ENCODE measurements around the gene DDIT3. TPM values are rescaled to one million over a fixed set of nuclear protein-coding genes. Genes with fewer than 3 reads are reported as not detected.

Gene DDIT3
- total and polyA plus RNA-seq, 2 experiments from 2014 or later: 33.8 to 44.2 TPM

DNA sequence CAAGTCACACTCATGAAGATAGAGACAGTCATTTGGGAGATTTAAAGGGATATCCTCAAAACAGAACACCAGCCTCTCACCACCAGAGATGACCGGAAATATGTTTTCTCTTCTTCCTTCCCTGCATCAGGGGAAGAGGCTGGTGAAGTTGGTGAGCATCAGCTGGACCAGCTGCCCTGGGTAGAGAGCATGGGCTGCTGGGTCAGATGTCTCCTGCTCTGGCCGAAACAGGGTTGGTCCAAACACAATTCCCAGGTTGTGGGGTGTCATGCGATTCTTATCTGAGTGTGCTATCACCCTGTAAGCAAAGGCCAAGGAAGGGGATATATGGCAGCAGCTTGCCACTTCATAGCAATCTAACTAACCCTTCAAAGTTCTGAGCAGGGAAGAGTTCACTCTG lies 47.9 kb downstream of the DDIT3 start:
- no peak overlapping the region for H3K27ac ChIP-seq
- TF ChIP-seq, protein P1, sequence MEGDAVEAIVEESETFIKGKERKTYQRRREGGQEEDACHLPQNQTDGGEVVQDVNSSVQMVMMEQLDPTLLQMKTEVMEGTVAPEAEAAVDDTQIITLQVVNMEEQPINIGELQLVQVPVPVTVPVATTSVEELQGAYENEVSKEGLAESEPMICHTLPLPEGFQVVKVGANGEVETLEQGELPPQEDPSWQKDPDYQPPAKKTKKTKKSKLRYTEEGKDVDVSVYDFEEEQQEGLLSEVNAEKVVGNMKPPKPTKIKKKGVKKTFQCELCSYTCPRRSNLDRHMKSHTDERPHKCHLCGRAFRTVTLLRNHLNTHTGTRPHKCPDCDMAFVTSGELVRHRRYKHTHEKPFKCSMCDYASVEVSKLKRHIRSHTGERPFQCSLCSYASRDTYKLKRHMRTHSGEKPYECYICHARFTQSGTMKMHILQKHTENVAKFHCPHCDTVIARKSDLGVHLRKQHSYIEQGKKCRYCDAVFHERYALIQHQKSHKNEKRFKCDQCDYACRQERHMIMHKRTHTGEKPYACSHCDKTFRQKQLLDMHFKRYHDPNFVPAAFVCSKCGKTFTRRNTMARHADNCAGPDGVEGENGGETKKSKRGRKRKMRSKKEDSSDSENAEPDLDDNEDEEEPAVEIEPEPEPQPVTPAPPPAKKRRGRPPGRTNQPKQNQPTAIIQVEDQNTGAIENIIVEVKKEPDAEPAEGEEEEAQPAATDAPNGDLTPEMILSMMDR (IDR thresholded peaks at IDR 0.05; ENCODE audit: low read depth, low read length): no peak
- H3K4me1 ChIP-seq (ENCODE audit: low read depth): no peaks in the 10 kb centered on the region
- no peaks in the 10 kb centered on the region for H3K36me3 ChIP-seq
- H3K4me3 ChIP-seq: no peak overlapping the region
- no peaks in the 10 kb centered on the region for H3K9me3 ChIP-seq (ENCODE audit: low read depth)
- no peak for DNase-seq (ENCODE audit: low read depth in 1 of 2, low spot score in 1 of 2)
- H3K27me3 ChIP-seq: peaks cover 58% of the 10 kb centered on the region

DNA sequence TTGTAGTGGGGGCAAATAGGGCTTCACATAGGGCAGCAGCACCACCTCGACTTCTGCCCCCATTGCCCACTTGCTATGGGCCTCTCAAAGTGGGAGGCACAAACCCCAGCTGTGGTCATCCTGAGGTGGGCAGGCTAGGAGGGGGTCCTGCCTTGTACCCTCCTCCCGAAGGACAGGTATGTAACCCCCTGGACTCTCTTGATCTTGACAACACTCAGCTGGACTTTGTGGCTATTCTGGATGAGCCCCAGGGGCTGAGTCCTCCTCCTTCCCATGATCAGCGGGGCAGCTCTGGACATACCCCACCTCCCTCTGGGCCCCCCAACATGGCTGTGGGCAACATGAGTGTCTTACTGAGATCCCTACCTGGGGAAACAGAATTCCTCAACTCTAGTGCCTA lies 48.7 kb downstream of the DDIT3 start:
- no peak overlapping the region for H3K27ac ChIP-seq
- H3K9me3 ChIP-seq (ENCODE audit: low read depth): no peaks in the 10 kb centered on the region
- no peaks in the 10 kb centered on the region for H3K36me3 ChIP-seq
- no peak for DNase-seq (ENCODE audit: low read depth in 1 of 2, low spot score in 1 of 2)
- H3K4me3 ChIP-seq: no peak overlapping the region
- H3K4me1 ChIP-seq (ENCODE audit: low read depth): no peaks in the 10 kb centered on the region
- H3K27me3 ChIP-seq: peaks cover 50% of the 10 kb centered on the region
- TF ChIP-seq, protein P1 (IDR thresholded peaks at IDR 0.05; ENCODE audit: low read depth, low read length): no peak

DNA sequence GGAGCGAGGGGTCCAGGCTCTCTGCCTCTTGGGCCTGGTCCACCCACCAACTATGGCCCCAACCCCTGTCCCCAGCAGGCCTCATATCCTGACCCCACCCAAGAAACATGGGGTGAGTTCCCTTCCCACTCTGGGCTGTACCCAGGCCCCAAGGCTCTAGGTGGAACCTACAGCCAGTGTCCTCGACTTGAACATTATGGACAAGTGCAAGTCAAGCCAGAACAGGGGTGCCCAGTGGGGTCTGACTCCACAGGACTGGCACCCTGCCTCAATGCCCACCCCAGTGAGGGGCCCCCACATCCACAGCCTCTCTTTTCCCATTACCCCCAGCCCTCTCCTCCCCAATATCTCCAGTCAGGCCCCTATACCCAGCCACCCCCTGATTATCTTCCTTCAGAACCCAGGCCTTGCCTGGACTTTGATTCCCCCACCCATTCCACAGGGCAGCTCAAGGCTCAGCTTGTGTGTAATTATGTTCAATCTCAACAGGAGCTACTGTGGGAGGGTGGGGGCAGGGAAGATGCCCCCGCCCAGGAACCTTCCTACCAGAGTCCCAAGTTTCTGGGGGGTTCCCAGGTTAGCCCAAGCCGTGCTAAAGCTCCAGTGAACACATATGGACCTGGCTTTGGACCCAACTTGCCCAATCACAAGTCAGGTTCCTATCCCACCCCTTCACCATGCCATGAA lies 49.2 kb downstream of the DDIT3 start:
- H3K4me1 ChIP-seq (ENCODE audit: low read depth): no peaks in the 10 kb centered on the region
- DNase-seq (ENCODE audit: low read depth in 1 of 2, low spot score in 1 of 2): no peak
- H3K36me3 ChIP-seq: no peaks in the 10 kb centered on the region
- H3K9me3 ChIP-seq (ENCODE audit: low read depth): no peaks in the 10 kb centered on the region
- no peak overlapping the region for H3K27ac ChIP-seq
- TF ChIP-seq, protein P1 (IDR thresholded peaks at IDR 0.05; ENCODE audit: low read depth, low read length): no peak
- H3K4me3 ChIP-seq: no peak overlapping the region
- H3K27me3 ChIP-seq: peaks cover 45% of the 10 kb centered on the region

DNA sequence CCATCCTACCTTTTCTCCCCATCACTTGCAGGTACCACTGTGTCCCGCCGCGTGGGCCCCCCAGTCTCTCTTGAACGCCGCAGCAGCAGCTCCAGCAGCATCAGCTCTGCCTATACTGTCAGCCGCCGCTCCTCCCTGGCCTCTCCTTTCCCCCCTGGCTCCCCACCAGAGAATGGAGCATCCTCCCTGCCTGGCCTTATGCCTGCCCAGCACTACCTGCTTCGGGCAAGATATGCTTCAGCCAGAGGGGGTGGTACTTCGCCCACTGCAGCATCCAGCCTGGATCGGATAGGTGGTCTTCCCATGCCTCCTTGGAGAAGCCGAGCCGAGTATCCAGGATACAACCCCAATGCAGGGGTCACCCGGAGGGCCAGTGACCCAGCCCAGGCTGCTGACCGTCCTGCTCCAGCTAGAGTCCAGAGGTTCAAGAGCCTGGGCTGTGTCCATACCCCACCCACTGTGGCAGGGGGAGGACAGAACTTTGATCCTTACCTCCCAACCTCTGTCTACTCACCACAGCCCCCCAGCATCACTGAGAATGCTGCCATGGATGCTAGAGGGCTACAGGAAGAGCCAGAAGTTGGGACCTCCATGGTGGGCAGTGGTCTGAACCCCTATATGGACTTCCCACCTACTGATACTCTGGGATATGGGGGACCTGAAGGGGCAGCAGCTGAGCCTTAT lies 49.9 kb downstream of the DDIT3 start:
- Histone ChIP-seq H3K4me3 (no peak overlapping the region), H3K9me3 (ENCODE audit: low read depth) (no peaks in the 10 kb centered on the region), H3K36me3 (no peaks in the 10 kb centered on the region), H3K27me3 (peaks cover 38% of the 10 kb centered on the region), H3K4me1 (ENCODE audit: low read depth) (no peaks in the 10 kb centered on the region), H3K27ac (no peak overlapping the region)
- TF ChIP-seq, protein P1 (IDR thresholded peaks at IDR 0.05; ENCODE audit: low read depth, low read length): no peak
- DNase-seq (ENCODE audit: low read depth in 1 of 2, low spot score in 1 of 2): no peak

DNA sequence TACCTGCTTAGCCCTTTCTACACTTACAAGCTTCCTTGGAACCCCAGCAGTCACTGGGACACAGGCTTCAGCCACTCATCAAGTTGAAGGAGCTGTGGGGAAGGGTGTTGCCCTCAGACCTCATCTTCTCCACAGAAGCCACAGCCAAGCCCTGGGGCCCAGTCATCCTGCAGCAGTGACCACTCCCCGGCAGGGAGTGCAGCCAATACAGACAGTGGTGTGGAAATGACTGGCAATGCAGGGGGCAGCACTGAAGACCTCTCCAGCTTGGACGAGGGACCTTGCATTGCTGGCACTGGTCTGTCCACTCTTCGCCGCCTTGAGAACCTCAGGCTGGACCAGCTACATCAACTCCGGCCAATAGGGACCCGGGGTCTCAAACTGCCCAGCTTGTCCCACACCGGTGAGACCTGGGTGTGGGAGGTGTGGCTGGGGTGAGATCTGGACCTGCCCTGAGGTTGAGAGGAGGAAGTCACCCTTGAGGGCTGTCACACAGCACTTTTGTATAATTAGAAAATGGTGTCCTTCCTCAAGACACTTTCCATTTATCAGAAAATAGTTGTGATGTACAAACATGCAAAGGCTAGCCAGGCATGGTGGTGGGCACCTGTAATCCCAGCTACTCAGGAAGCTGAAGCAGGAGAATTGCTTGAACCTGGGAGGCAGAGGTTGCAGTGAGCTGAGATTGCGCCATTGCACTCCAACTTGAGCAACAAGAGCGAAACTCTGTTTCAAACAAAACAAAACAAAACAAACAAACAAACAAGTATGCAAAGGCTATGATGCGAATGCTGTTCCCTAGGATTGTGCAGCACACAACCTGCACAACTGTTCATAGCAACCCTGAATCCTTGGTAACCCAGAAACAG lies 50.8 kb downstream of the DDIT3 start:
- TF ChIP-seq, protein P1 (IDR thresholded peaks at IDR 0.05; ENCODE audit: low read depth, low read length): no peak
- H3K36me3 ChIP-seq: no peaks in the 10 kb centered on the region
- no peak overlapping the region for H3K27ac ChIP-seq
- H3K9me3 ChIP-seq (ENCODE audit: low read depth): no peaks in the 10 kb centered on the region
- DNase-seq (ENCODE audit: low read depth in 1 of 2, low spot score in 1 of 2): no peak
- no peaks in the 10 kb centered on the region for H3K4me1 ChIP-seq (ENCODE audit: low read depth)
- H3K27me3 ChIP-seq: peaks cover 29% of the 10 kb centered on the region
- H3K4me3 ChIP-seq: no peak overlapping the region

All from cardiac muscle cell (in vitro differentiated cells and primary cell).